ENCODE measurements around the gene ALOX12.
"Not testable (repeated sequence)": the region's sequence is repeated elsewhere in the genome, so short reads cannot be mapped to it uniquely, and the experiment has no call there.

The ALOX12 gene

DNA sequence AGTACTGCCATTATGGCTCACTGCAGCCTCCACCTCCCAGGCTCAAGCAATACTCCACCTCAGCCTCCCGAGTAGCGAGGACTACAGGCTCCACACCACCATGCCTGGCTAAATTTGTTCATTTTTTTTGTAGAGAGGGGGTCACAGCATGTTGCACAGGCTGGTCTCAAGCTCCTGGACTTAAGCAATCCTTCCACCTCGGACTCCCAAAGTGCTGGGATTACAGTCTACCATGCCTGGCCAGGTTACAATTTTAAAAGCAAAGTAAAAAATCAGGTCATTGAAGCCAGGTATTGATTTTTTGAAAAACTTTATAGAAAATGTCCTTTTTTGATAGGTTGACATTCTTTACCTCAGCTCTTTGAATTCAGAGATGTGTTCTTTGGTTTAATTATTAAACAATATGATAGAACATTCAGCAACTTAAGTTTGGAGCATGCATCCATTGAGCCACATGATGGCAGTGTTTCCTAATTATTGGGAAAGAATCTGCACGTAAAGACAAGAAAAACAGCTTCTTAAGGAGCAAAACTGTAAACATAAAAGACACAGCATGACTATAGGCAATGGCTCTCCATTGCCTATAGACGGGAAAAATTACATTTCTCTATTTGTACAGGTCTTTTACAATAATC, 49.8 kb downstream of the ALOX12 start:
- no peak for DNase-seq (ENCODE audit: low read depth)

DNA sequence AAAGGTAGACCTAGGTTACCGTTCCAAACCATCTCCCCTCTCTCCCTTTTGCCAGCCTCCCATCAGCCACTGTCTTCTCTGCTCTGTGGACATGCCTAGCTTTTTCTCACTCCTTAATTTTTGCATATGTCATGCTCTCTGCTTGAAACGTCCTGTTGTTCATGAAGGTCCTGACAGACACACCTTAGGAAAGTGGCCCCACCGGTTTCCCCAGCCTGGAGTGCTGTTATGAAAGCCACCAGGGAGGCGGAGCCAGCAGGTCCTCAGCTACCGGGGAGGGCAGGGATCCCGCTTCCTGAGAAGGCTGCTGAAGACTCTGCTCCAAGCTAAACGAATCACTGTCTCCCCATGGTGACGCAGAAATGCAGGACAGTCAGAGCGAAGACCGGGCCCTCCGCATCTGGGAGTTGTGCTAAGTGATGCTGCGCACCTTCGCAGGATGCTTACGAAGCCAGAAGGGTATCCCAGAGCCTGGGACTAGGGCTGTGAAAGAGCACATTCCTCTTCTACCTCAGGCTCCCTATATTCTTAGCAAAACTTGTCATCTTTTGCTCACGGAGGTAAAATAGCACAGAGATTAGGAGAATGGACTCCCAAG, 50.4 kb downstream of the ALOX12 start:
- DNase-seq (ENCODE audit: low read depth): no peak

DNA sequence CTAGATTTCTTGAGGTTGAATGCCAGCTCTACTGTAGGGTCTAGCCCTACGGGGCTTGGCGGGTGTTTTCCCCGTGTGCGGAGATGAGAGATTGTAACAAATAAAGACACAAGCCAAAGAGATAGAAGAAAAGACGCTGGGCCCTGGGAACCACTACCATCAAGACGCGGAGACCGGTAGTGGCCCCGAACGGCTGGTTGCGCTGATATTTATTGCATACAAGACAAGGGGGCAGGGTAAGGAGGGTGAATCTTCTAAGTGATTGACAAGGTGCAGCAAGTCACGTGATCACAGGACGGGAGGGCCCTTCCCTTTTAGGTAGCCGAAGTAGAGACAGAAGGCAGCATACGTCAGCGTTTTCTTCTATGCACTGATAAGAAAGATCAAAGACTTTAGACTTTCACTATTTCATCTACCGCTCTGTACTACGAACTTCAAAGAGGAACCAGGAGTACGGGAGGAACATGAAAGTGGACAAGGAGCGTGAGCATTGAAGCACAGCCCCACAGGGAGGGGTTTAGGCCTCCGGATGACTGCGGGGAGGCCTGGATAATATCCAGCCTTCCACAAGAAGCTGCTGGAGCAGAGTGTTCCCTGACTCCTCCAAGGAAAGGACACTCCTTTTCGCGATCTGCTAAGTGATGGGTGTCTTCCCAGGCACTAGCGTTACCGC, 51.0 kb downstream of the ALOX12 start:
- peak; percentile 47 for DNase-seq (ENCODE audit: low read depth)

DNA sequence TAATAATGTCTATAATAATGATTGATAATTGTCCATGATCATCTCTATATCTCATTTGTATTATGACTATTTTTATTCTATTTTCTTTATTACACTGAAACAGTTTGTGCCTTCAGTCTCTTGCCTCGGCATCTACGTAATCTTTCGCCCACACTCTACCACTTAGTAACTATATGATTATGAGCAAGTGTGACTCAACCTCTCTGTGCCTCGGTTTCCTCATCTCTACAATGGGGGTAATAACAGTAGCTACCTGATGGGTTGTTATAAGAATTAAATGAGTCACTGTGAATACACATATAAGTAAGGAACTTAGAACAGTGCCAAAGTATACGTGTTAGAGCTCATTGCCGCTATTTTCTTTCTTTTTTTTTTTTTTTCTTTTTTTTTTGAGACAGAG, 51.7 kb downstream of the ALOX12 start:
- no peak for DNase-seq (ENCODE audit: low read depth)

DNA sequence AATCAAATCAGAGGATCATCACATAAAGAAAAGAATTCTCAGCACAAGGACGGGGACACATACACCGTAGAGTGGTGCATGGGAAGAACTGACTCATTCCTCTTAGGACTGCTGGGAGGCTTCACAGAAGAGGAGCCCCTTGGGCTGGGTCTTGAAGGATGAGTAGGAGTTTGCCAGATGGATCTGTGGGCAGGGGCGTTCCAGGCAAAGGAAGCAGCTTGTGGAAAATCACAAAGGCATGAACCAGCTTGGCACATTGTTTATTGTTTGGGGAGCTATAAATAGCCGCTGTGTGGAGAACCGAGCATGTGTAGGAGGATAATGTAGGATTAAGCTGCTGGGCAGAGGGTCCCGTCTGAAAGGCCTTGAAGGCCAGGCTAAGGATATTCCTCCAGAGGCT, 53.1 kb downstream of the ALOX12 start:
- DNase-seq (ENCODE audit: low read depth): no peak

DNA sequence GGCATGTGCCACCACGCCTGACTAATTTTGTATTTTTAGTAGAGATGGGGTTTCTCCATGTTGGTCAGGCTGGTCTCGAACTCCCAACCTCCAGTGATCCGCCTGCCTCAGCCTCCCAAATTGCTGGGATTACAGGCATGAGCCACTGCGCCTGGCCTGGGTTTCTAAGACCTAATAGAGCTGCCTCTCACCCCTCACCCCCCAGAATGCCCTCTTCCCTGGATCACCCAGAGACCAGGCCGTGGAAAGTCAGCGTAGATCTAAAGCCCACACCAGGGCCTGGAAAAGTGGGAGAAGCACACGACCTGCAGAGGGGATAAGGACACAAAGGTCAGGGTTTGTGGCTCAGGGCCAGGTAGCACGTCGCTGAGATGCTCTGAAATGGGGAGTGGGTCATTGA, 54.7 kb downstream of the ALOX12 start:
- DNase-seq (ENCODE audit: low read depth): not testable (repeated sequence)

DNA sequence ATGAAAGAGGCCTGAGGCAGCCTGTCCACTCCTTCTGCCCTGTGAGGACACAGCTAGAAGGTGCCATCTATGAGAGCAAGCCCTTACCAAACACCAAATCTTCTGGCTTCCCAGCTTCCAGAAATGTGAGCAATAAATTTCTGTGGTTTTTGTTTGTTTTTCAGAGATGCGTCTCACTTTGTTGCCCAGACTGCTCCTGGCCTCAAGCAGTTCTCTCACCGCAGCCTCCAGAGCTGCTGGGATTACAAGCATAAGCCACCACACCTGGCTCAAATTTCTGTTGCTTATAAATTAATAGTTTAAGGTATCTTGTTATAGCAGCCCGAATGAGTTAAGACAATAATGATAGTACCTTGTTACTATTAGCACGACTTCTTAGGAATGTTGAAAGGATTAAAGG, 60.5 kb downstream of the ALOX12 start:
- DNase-seq (ENCODE audit: low read depth): no peak

DNA sequence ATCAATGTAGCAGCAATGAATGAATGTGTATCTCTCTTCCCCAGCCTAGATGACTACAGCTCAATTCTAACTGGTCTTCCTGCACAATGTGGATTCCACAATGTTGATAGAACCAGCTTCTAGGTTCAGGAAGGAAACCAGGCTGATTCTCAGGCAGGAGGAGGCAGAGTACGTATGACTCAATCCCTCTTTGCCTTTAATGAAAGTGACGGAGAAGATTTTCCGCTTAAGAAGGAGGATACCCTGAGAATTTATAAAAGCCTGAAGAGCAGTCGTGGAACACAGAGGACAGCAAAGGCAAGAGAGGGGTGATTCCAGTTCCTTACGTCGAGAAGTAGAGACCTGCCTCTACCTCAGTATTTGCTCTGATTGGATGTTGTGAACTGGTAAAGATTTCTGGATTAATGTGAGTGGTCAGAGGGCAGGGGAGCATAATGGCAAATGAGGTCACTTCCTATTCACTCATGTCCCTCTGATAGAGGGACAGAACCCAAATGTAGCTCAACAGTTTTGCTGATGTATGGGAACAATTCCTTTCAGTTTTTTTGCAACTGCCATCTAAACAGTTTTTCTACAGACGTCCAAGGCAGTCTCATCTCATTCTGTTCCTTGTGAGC, 63.1 kb downstream of the ALOX12 start:
- no peak for DNase-seq (ENCODE audit: low read depth)

Data from activated T-cell treated with anti-CD3 and anti-CD28 coated beads for 1 hour (primary cell).